ENCODE measurements around the gene OR8G1. TPM values are rescaled to one million over a fixed set of nuclear protein-coding genes. Genes with fewer than 3 reads are reported as not detected.

The OR8G1 gene
- total RNA-seq, 1 experiment from 2014 or later: not detected

DNA sequence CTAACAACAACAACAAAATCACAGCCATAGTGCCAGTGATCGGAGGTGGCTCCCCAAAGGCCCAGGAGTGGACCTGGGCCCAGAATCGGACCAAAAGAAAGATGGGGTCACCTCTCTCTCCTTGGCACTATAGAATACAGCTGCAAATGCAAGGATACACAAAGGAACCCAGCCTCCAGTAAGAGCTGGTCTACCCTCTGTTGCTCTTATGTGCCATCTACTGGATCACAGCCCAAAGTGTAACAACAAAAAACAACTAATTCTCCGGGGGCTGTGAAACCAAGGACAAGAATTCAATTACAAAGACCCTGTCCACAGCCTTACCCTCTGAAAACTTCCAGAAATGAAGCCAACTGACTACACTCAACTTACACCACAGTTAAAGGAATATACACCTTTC, 36.9 kb downstream of the OR8G1 start:
- ChIA-PET CTCF (interaction anchor here (0.5 kb wide), 1 partner anchor 33 kb away, joined by 4 read pairs; no protein-coding TSS in a partner anchor), POLR2A (ENCODE audit: unreplicated experiment) (no interaction called here)
- H3F3A ChIP-seq (ENCODE audit: low read length, unreplicated experiment): no peaks in the 10 kb centered on the region
- no peak for TF ChIP-seq EZH2 (IDR thresholded peaks at IDR 0.05; ENCODE audit: low read length, unreplicated experiment)
- TF ChIP-seq CTCF (conservative IDR thresholded peaks at IDR 0.05; ENCODE audit: low read depth, low read length): peak; percentile 41; the same call in 1 of the 2 replicates
- no peak for TF ChIP-seq EZH2phosphoT487 (IDR thresholded peaks at IDR 0.05; ENCODE audit: borderline replicate concordance, low read length)
- H3K4me3 ChIP-seq (ENCODE audit: low read length): no peak overlapping the region
- no peak overlapping the region for H3K27ac ChIP-seq (ENCODE audit: low read length)
- no peaks in the 10 kb centered on the region for H3K36me3 ChIP-seq (ENCODE audit: low read depth, low read length)
- H3K79me2 ChIP-seq (ENCODE audit: low read length): no peaks in the 10 kb centered on the region
- DNase-seq: no peak
- no peak overlapping the region for H3K4me2 ChIP-seq (ENCODE audit: low read length)
- H3K9ac ChIP-seq (ENCODE audit: low read length): no peak overlapping the region
- H2AFZ ChIP-seq (ENCODE audit: low read length): no peak overlapping the region
- H3K9me3 ChIP-seq (ENCODE audit: low read length): no peaks in the 10 kb centered on the region
- BruUV-seq (replicated peaks): no TSS peak
- H3K4me1 ChIP-seq (ENCODE audit: insufficient read depth, low read length): no peaks in the 10 kb centered on the region
- intact Hi-C loops (cut with micrococcal nuclease): no loop called here
- no peak for ATAC-seq
- no peaks in the 10 kb centered on the region for H4K20me1 ChIP-seq (ENCODE audit: low read length)
- no peaks in the 10 kb centered on the region for H3K9me2 ChIP-seq (replicated peaks; ENCODE audit: low read length)
- no peaks in the 10 kb centered on the region for H3K27me3 ChIP-seq (ENCODE audit: low read length)

DNA sequence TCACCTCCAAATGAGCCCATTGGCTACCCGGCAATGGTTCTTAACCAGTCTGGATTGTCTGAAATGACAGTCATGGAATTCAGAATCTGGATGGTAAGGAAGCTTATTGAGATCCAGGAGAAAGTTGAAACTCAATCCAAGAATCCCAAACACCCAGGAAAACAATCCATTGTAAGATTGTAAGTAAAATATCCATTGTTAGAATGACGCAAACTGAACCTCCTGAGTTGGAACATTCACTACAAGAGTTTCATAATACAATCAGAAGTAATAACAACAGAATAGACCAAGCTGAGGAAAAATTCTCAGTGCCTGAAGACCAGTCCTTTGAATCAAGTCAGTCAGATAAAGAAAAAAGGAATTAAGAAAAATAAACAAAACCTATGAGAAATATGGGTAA, 37.4 kb downstream of the OR8G1 start:
- no peaks in the 10 kb centered on the region for H3K36me3 ChIP-seq (ENCODE audit: low read depth, low read length)
- no peaks in the 10 kb centered on the region for H3K4me1 ChIP-seq (ENCODE audit: insufficient read depth, low read length)
- DNase-seq (no peak), ATAC-seq (no peak)
- intact Hi-C loops (cut with micrococcal nuclease): no loop called here
- H3K9me2 ChIP-seq (replicated peaks; ENCODE audit: low read length): no peaks in the 10 kb centered on the region
- no peaks in the 10 kb centered on the region for H4K20me1 ChIP-seq (ENCODE audit: low read length)
- H3K4me3 ChIP-seq (ENCODE audit: low read length): no peak overlapping the region
- H2AFZ ChIP-seq (ENCODE audit: low read length): no peak overlapping the region
- H3K9me3 ChIP-seq (ENCODE audit: low read length): no peaks in the 10 kb centered on the region
- TF ChIP-seq EZH2 (IDR thresholded peaks at IDR 0.05; ENCODE audit: low read length, unreplicated experiment): no peak
- no peak for TF ChIP-seq CTCF (conservative IDR thresholded peaks at IDR 0.05; ENCODE audit: low read depth, low read length)
- no peak for TF ChIP-seq EZH2phosphoT487 (IDR thresholded peaks at IDR 0.05; ENCODE audit: borderline replicate concordance, low read length)
- no peak overlapping the region for H3K4me2 ChIP-seq (ENCODE audit: low read length)
- no peaks in the 10 kb centered on the region for H3K27me3 ChIP-seq (ENCODE audit: low read length)
- no peaks in the 10 kb centered on the region for H3F3A ChIP-seq (ENCODE audit: low read length, unreplicated experiment)
- ChIA-PET POLR2A (ENCODE audit: unreplicated experiment) (no interaction called here), CTCF (interaction anchor here (0.5 kb wide), 1 partner anchor 32 kb away, joined by 4 read pairs; no protein-coding TSS in a partner anchor)
- no peaks in the 10 kb centered on the region for H3K79me2 ChIP-seq (ENCODE audit: low read length)
- no TSS peak for BruUV-seq (replicated peaks)
- H3K9ac ChIP-seq (ENCODE audit: low read length): no peak overlapping the region
- H3K27ac ChIP-seq (ENCODE audit: low read length): no peak overlapping the region

GRCh38 chr11:124285610-124286344, 44.9 kb downstream of the OR8G1 start:
- Histone ChIP-seq H2AFZ (ENCODE audit: low read length) (no peak overlapping the region), H3K4me3 (ENCODE audit: low read length) (no peak overlapping the region), H4K20me1 (ENCODE audit: low read length) (no peaks in the 10 kb centered on the region), H3K36me3 (ENCODE audit: low read depth, low read length) (no peaks in the 10 kb centered on the region), H3K27me3 (ENCODE audit: low read length) (no peaks in the 10 kb centered on the region), H3K79me2 (ENCODE audit: low read length) (no peaks in the 10 kb centered on the region), H3K9me3 (ENCODE audit: low read length) (no peaks in the 10 kb centered on the region), H3K9me2 (replicated peaks; ENCODE audit: low read length) (no peaks in the 10 kb centered on the region), H3F3A (ENCODE audit: low read length, unreplicated experiment) (no peaks in the 10 kb centered on the region), H3K4me1 (ENCODE audit: insufficient read depth, low read length) (peaks cover 5% of the 10 kb centered on the region; the same call in 1 of the 2 replicates), H3K4me2 (ENCODE audit: low read length) (no peak overlapping the region), H3K9ac (ENCODE audit: low read length) (no peak overlapping the region), H3K27ac (ENCODE audit: low read length) (peak overlapping the region; percentile 64)
- ChIA-PET CTCF (no interaction called here), POLR2A (ENCODE audit: unreplicated experiment) (no interaction called here)
- DNase-seq: peak; percentile 70
- peak; percentile 76 for ATAC-seq
- no peak for TF ChIP-seq EZH2 (IDR thresholded peaks at IDR 0.05; ENCODE audit: low read length, unreplicated experiment)
- TF ChIP-seq EZH2phosphoT487 (IDR thresholded peaks at IDR 0.05; ENCODE audit: borderline replicate concordance, low read length): no peak
- no peak for TF ChIP-seq CTCF (conservative IDR thresholded peaks at IDR 0.05; ENCODE audit: low read depth, low read length)
- no TSS peak for BruUV-seq (replicated peaks)
- intact Hi-C loops (cut with micrococcal nuclease): no loop called here
